HEK293T (cell line): ENCODE data around the gene SIAE.

Source experiments
- ELF4 ChIP-seq: fragments of 450-650 bp; IDR thresholded peaks from 2 replicates; pipeline ENCODE4 v1.6.1; 2017; ENCODE audit warnings: antibody characterized with exemption
- FOXA1 ChIP-seq: fragments of 450-650 bp; IDR thresholded peaks from 2 replicates; pipeline ENCODE4 v1.6.1; 2016; ENCODE audit warnings: mild to moderate bottlenecking
- FOXM1 ChIP-seq: fragments of 450-650 bp; IDR thresholded peaks from 2 replicates; pipeline ENCODE4 v1.6.1; 2017; ENCODE audit warnings: mild to moderate bottlenecking, borderline replicate concordance
- LEF1 ChIP-seq: fragments of 450-650 bp; IDR thresholded peaks from 2 replicates; pipeline ENCODE4 v1.6.1; 2017; ENCODE audit warnings: mild to moderate bottlenecking, borderline replicate concordance
- TARDBP ChIP-seq: fragments of 450-650 bp; IDR thresholded peaks from 2 replicates; pipeline ENCODE4 v1.6.1; 2016

DNA sequence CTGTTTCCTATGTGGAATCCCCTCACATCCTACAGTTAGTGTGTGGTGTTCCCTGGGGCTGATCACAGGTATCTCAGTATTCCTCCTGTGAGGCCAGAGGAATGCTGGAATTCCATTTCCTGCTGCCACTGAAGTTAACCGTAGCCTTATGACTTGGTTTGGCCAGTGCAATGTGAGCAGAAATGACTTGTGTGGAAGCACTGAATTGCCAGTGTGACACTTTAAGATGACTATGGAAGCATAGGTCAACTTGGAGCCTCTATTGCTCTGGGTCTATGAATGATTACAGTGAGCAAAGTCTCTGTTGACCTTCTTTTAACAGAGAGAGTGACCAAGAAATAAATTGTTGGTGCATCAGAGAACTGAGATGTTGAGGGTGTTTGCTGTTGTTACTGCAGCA is 34.4 kb downstream of the SIAE start:
- TF ChIP-seq FOXM1 (no peak), LEF1 (no peak), TARDBP (no peak), FOXA1 (no peak), ELF4 (no peak)
